HG03558 (cell line): ENCODE data around the gene NUP93.
"Not testable (repeated sequence)": the region's sequence is repeated elsewhere in the genome, so short reads cannot be mapped to it uniquely, and the experiment has no call there.

Experiments used
- ATAC-seq: cut with Tn5 transposase; IDR thresholded peaks from one replicate; pipeline ENCODE4 v1.9.1; 2021; ENCODE audit warnings: moderate number of reproducible peaks; ENCODE audit not compliant: unreplicated experiment; ENCODE audit errors: extremely low read depth

The NUP93 gene

DNA sequence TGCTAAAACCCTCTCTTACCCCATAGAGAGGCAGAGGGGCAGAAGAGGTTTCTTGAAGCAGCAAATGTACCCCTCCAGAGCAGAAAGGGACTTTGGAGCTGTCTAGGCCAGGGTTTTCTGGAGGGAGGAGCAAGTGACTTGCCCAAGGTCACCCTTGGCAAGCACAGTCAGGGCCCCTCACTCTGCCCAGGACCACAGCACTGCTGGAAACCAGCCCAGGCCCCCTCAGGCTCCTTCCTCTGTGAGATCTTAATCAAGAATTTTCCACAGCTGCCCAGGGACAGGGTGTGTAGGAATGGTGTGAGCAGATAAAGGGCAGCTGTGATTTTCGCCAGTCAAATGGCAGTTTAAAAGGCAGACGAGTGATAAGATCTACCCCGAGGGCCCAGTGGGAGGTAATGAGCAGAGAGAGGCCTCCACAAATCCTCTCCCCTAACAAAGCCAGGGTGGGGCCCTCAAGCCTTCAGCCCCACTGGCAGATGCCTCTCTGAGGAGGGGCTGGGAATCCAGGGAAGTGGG is 131.2 kb downstream of the NUP93 start:
- no peak for ATAC-seq

DNA sequence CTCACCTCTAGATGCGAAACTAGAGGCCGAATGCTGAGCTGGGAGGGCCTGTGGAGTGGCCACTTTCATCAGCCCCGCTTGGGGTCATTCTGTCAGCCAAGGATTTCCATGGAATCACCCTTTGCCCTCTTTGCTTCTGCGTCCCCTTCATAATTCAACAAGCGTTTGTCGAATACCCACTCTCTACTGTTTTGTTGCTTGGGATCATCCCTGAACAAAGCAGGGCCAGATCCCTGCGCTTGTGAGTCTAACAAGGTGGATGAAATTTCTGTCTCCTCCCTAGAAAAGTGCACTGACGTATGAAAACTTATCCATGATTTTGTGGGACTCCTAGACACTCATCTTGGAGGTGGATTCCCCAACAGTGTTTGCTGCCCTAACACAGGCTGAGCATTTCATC is 131.8 kb downstream of the NUP93 start:
- ATAC-seq, result no peak

DNA sequence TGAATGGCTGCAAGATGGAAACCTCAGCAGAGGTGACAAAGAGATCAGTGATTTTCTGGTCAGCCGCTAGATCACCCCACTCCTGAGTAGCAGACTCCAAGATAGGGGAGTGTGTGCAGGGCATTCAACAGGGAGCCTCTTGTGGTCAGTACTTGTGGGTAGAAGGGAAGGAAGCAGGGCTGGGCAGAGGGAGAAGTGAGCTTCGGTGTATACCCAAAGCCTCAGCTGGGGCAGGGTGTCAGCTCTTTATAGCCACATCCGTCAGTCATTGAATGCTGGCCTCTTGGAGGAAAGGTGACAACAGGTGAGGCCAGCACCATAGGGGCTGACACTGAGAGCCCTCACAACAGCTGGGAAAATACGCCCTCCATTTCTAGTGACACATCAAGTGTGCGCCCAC is 132.8 kb downstream of the NUP93 start:
- ATAC-seq, result no peak

DNA sequence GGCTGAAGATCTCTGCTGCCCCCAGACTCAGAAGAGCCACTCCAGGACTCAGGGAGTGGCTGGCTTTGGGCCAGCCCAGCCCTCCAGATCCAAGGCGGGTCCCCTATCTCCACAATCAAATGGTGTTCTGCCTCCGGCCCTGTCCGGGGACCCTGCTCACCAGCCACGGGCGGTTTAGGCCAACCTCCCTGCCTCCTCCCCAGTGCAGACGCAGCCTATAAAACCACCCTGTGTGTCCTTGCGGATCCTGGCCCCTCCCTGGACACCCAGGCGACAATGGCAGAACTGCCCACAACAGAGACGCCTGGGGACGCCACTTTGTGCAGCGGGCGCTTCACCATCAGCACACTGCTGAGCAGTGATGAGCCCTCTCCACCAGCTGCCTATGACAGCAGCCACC is 135.0 kb downstream of the NUP93 start, which contains the start of gene SLC12A3:
SLC12A3 (plus strand) TSS at position 248 of the 400 bp plus-strand sequence; CDS start at position 277, 29 bp downstream.
- no peak for ATAC-seq

DNA sequence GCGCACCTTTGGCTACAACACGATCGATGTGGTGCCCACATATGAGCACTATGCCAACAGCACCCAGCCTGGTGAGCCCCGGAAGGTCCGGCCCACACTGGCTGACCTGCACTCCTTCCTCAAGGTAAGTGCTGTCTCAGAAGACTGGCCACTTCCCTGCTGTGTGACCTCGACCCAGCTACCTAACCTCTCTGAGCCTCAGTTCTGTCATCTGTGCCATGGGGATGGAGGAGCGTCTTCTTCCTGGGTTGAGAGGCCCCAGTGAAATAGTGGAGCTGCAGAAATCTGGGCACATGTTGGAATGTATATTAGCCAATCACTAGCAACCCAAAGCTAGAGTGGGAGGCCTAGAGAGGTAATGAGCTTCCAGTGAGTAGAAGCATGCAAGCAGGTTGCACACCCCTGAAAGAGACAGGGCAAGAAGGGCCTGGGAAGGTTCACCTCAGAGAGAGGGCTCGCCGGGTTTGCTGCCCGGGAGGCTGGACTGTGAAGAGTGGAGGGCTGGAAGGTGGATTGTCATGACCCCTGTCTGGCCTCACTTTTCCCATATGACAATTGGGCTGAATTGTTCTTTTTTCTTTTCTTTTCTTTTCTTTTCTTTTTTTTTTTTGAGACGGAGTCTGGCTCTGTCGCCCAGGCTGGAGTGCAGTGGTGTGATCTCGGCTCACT is 135.6 kb downstream of the NUP93 start:
- ATAC-seq, result no peak

DNA sequence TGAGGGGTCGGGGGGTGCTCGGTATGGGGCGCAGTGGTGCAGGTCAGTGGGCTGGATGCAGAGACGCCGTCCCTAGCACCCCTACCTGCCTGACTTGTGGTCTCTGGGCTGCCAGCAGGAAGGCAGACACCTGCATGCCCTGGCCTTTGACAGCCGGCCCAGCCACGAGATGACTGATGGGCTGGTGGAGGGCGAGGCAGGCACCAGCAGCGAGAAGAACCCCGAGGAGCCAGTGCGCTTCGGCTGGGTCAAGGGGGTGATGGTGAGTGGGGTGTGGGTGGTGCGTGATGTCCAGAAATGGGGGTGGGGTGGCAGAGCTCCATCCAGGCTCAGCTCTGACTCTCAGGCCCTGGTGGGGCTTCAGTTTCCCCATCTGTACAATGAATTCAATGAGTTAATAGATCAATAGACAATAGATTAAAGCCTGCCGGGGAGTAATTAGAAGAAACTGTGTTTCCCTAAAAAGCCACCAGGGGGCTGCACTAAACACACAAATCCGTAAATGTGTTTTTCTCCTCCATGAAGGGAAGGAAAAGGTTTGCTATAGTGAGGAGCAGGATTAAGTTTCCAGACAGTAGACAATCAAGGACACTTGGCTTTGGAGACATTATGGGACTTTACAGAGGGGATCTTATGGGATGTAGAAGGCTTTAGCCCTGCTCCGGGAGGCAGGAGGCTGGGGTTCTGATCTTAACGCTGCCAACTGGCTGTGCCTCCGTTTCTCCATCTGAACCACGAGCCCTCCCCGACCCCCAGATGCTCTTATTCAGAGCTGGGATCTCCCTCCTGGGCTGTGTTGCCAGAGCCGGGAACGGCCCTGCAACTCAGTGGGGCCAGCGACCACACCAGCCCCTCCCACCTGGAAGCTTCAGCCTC is 137.3 kb downstream of the NUP93 start:
- no peak for ATAC-seq

DNA sequence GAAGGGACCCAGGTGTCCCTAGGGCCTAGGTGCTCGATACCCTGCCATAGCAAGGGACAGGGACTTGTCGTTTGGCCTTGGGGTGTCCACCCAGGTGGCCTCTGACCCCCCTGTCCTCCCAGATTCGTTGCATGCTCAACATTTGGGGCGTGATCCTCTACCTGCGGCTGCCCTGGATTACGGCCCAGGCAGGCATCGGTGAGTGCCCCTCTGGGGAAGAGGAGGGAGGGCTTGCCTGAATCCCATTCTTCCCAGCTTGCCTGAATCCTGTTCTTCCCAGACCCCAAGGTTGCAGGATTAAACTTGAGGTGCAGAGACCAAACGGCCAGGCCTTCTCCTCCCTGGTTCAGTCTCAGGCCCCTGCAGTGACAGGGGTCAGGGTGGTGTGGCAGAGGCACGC is 138.2 kb downstream of the NUP93 start:
- no peak for ATAC-seq

DNA sequence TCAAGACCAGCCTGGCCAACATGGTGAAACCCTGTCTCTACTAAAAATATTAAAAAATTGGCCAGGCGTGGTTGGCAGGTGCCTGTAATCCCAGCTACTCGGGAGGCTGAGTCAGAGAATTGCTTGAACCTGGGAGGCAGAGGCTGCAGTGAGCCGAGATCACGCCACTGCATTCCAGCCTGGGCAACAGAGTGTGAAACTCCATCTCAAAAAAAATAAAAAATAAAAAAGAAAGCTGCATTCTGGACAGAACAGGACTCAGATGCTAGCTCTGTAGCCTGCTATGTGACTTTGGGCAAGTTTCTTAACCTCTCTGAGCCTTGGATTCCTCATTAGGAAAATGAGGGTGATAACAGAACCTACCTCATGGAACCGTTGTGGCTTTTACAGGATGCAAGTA is 138.8 kb downstream of the NUP93 start:
- ATAC-seq, result not testable (repeated sequence)

DNA sequence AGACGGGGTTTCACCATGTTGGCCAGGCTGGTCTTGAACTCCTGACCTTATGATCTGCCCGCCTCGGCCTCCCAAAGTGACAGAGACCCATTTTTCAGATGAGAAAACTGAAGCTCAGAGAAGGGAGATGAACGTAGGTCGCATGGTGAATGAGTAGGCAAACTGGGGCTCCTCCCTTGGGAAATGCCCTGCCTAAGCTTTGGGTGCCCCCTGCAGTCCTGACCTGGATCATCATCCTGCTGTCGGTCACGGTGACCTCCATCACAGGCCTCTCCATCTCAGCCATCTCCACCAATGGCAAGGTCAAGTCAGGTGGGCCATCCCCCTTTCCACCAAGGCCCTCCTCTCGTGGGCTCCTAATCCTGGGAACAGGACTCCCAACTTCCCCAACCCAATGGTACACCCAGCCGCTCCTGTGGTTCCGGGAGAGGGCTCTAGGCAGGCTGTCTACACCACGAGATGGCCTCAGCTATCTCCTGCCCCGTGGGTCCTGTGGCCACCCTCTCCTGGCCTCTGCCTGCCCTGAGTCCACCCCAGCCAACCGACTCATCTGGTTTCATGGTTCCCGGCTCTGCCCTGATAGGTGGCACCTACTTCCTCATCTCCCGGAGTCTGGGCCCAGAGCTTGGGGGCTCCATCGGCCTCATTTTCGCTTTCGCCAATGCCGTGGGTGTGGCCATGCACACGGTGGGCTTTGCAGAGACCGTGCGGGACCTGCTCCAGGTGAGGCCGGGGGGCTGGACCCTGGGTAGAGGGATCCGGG is 139.8 kb downstream of the NUP93 start:
- ATAC-seq, result no peak

DNA sequence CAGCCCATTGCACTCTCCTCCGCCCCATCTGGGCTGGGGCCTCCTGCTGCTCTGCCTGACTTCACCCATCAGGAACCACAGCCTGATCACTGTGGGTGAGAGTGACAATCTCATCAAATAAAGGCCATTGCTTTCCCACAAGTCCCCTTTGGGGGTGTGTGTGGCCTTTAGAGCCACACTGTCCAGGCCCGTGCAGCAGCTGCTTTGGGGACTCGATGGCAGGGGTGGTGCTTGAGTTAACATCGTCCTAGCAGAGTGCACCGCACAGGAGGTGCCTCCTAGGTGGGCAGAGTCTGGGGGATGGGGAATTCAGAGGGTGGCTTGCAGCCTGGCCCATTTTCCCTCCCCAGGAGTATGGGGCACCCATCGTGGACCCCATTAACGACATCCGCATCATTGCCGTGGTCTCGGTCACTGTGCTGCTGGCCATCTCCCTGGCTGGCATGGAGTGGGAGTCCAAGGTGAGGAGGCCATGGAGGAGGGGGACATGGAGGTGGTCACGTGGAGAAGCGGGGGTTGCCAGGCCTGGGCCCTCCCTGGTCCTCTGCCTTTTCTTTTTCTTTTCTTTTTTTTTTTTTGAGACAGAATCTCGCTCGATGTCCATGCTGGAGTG is 140.5 kb downstream of the NUP93 start:
- no peak for ATAC-seq

DNA sequence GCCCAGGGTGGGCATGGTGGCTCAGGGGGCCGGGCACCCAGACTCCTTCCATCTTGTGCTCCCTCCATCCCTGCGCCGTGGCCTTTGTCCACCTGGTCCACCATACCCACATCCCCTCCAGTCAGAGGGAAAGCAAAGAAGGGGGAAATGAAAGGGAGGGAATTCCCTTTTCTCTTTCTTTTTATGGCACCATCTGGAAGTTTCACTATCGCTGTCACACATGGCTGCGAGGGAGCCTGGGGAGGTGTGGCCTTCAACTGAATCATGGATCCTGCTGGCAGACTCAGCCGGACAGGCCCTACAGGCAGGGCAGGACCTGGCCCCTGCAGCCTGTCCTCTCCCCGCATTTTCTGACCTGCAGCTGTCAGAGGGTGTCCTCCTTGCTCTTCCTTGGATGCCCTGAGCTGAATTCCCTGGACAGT is 141.3 kb downstream of the NUP93 start:
- ATAC-seq, result no peak

DNA sequence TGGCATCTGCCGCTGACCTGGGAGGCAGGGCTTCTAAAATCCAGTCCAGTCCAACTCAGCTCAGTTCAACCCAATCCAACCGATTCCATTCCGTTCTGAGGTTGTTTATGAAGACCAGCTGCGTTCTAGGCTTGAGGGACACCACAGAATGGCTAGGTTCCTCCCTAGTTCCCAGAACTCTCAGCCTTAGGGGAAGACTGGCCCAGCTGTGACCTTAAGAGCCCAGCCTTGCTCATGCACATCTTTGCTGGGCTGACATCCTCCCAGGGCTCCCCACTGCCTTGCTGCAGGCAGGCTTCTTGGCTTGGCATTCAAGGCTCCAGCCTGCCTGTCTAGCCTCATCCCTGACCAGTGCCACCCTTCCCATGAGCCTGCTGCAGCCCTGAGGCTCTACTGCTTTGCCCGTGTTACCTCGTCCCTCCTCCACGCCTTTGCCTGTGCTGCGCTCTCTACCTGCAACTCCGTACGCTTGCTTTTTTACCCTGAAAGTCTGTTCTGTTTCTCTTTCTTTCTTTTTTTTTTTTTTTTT is 143.0 kb downstream of the NUP93 start:
- ATAC-seq, result no peak

DNA sequence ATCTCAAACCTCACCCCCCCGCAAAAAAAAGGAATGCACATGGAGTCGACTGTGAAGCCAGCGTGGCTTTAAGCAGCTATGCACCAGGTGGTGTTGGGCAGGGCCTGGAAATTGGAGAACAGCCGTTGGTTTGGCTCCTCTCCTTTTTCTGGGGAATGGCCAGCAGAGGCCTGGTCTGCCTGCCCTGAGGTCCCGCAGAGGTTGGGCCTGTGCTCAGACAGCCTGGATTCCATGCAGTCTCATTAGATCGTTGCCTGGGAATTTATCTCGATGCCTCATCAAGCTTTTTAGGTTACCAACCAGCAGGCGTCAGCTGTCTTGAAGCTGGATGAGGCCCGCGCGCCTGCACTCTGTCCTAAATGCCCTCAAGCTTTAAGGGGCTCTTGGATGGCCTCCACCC is 144.9 kb downstream of the NUP93 start:
- no peak for ATAC-seq

DNA sequence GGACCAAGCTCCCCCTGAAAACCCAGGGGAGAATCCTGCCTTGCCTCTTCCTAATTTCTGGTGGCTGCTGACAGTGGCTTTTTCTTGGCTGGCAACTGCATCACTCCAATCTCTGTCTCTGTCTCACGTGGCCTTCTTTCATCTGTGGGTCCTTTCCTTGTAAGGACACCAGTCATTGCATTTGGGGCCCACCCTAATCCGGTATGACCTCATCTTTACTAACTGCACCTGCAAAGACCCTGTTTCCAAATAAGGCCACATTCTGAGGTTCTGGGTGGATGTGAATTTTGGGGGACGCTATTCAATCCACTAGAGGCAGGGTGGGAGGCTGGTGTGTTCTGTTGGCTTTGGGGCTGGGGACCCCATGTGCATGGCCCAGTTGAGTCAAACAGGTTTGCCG is 146.1 kb downstream of the NUP93 start:
- ATAC-seq, result no peak

DNA sequence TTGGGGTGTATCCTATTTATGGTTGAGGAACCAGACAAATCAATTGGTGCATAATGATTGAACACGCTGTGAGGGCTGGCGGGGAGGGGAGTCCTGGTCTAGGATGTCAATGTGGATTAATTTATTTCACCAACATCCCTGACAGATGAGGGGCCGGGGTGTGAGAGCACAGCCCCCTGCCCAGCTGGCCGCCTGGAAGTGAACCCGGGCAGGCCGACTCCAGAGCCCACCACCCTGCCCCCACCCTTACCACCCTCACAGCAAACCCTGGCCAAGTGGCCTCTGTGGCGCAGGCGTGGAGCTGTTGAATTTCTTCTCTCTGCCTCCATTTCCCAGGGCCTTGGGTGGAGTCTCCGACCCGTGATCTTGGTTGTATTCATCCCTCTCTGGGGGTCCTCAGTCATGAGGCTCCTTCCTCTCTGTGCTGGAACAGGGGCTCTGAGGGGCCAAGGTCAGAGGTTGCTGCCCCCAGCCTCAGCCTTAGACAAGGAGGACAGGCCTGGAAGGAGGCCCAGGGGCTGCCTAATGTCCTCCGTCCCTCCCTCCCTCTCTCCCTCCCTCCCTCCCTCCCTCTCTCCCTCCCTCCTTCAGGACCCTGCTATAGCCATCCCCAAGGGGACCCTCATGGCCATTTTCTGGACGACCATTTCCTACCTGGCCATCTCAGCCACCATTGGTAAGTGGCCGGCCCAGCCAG is 147.7 kb downstream of the NUP93 start:
- no peak for ATAC-seq

DNA sequence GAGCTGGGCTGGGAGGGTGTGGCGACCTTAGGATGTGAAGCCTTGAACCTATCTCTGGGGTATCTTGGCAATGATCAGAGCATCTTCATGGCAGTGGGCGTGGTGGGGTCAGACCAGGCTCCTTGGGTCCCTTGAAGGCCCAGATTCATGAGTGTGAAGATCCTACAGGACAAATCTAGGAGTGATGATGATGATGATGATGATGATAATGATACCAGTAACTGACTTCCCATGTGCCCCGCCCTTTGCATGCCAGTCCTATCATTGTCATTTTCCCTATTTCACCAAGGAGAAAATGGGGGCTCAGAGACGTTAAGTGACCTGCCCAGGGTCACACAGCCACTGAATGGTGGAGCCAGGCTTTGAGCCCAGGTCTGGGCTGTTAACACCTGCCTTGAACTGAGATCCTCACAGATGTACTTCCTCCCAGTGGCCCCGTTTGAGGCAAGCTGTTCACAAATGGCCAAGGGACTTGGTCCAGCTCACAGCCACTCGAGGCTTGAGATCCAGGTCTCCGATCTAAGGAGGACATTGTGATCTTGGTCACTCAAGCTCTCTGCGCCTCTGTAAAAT is 148.4 kb downstream of the NUP93 start:
- no peak for ATAC-seq

DNA sequence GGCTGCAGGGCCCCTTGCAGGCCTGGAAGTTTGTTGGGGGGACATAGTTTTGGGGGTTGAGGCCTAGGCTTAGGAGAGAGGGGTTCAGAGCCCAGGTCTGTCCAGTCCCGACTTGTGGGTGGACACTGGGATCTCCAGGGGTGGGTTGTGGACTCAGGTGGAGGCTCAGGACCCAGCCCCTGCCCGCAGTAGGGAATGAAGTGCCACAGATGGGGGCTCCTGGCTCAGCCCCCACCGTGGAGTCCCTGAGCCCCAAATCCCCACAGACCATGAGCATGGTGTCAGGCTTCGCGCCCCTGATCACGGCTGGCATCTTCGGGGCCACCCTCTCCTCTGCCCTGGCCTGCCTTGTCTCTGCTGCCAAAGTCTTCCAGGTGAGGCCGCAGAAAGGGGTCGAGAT is 149.3 kb downstream of the NUP93 start:
- ATAC-seq, result no peak

DNA sequence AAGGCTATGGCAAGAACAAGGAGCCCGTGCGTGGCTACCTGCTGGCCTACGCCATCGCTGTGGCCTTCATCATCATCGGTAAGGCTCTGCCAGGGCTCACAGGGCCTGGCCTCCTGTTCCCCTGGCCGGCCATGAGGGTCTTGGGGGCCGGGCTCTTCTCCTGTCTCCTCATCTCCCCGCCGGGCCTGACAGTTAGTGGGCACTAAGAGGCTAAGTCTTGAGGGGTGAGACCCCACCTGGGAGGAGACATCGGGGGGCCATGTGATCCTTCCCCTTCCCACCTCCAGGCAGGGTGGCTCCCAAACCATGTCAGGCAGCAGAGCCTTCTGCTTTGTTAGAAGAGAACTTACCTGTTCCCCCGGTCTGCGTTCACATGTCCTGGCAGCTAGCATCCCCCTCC is 150.2 kb downstream of the NUP93 start:
- ATAC-seq, result no peak

DNA sequence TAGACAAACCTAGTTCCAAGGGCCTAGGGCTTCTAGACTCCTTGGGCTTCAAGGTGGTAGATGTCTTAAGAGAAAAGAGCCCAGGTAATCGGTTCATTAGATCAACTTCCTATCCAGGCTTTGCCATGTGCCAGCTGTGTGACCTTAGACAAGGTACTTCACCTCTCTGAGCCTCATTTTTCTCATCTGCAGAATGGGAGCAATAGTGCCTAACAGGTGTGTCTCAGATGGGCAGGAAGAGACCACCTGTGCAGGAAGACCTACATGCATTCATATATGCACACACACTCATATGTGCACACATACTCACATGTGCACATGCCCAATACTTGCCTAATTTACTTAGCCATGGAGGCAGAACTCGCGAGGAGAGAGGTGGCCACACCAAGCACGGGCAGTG is 150.8 kb downstream of the NUP93 start:
- no peak for ATAC-seq
